Stimulated activated CD8-positive, alpha-beta memory T cell treated with anti-CD3 and anti-CD28 coated beads, Interleukin-7, amount 100 ng/mL, for 48 hours (primary cell): Measurements from ENCODE around the gene FBXL17.

ENCODE experiments used
- DNase-seq, 2 donors: peaks; one replicate each; pipeline ENCODE4 v3.0.0-alpha.2; 2020; ENCODE audit warnings: low read depth in 1 of 2; ENCODE audit errors: extremely low read depth in 1 of 2

FBXL17 gene

GRCh38 chr5:108375768-108376167 is 6.1 kb downstream of the FBXL17 start:
- DNase-seq = no peak

GRCh38 chr5:108373426-108373825 is 8.5 kb downstream of the FBXL17 start:
- DNase-seq = no peak

GRCh38 chr5:108372369-108372768 is 9.5 kb downstream of the FBXL17 start:
- DNase-seq = no peak

GRCh38 chr5:108371263-108371662 is 10.6 kb downstream of the FBXL17 start:
- no peak for DNase-seq

- DNase-seq = no peak
Measured at GRCh38 chr5:108369167-108369566, 12.7 kb downstream of the FBXL17 start.

GRCh38 chr5:108367679-108368334 is 14.1 kb downstream of the FBXL17 start:
- DNase-seq = no peak

GRCh38 chr5:108366500-108366899 is 15.4 kb downstream of the FBXL17 start:
- DNase-seq = no peak

- no peak for DNase-seq
Measured at GRCh38 chr5:108361771-108362170, 20.1 kb downstream of the FBXL17 start.

GRCh38 chr5:108361239-108361638 is 20.7 kb downstream of the FBXL17 start:
- no peak for DNase-seq

GRCh38 chr5:108360280-108360679 is 21.6 kb downstream of the FBXL17 start:
- DNase-seq = no peak

- DNase-seq = no peak
Measured at GRCh38 chr5:108356286-108356685, 25.6 kb downstream of the FBXL17 start.

GRCh38 chr5:108353087-108353486 is 28.8 kb downstream of the FBXL17 start:
- no peak for DNase-seq

GRCh38 chr5:108345541-108346171 is 36.2 kb downstream of the FBXL17 start:
- DNase-seq = no peak

- DNase-seq = no peak
Measured at GRCh38 chr5:108344103-108344822, 37.6 kb downstream of the FBXL17 start.

GRCh38 chr5:108341866-108342265 is 40.0 kb downstream of the FBXL17 start:
- DNase-seq = no peak

GRCh38 chr5:108340131-108340530 is 41.8 kb downstream of the FBXL17 start:
- no peak for DNase-seq

- DNase-seq = no peak
Measured at GRCh38 chr5:108339220-108339619, 42.7 kb downstream of the FBXL17 start.

GRCh38 chr5:108334225-108334624 is 47.7 kb downstream of the FBXL17 start:
- no peak for DNase-seq

- no peak for DNase-seq
Measured at GRCh38 chr5:108326982-108327381, 54.9 kb downstream of the FBXL17 start.

GRCh38 chr5:108324886-108325285 is 57.0 kb downstream of the FBXL17 start:
- DNase-seq = no peak

- no peak for DNase-seq
Measured at GRCh38 chr5:108321341-108321740, 60.6 kb downstream of the FBXL17 start.

- DNase-seq = no peak
Measured at GRCh38 chr5:108320231-108320630, 61.7 kb downstream of the FBXL17 start.
